HepG2 (cell line): ENCODE data around the gene IBTK. TPM values are rescaled to one million over a fixed set of nuclear protein-coding genes. Genes with fewer than 3 reads are reported as not detected.
A peak's percentile ranks its signal among the peaks of the same experiment; 100 is the strongest.

Experiments
- ATAC-seq: fragments of 200-7000 bp; cut with Tn5 transposase; 3 replicates; pipeline ENCODE4 v1.9.1; 2020; ENCODE audit warnings: mild to moderate bottlenecking, moderate library complexity
- BruUV-seq: library from RNA; stranded (reverse); fragments of 400-500 nt; replicated peaks from 2 replicates; lab custom pipeline; 2021; lab: Mats Ljungman, UMichigan
- CTCF ChIA-PET: fragments of 300-600 bp; formaldehyde crosslinking; extraction: SDS; loops from one replicate; lab custom pipeline; 2021; ENCODE audit warnings: low total read pairs, inconsistent platforms, low intra/inter-chr PET ratio; lab: Yijun Ruan, JAX
- POLR2A ChIA-PET: fragments of 350-600 bp; sonication (Branson Sonifier 250); formaldehyde crosslinking; loops from one replicate; lab custom pipeline; 2020; ENCODE audit warnings: antibody characterized with exemption, inconsistent platforms; lab: Yijun Ruan, JAX
- DNase-seq: peaks from one replicate; pipeline ENCODE4 v3.0.0-alpha.2; 2015; ENCODE audit warnings: low spot score
- FAIRE-seq: peaks from 3 replicates; lab custom pipeline; 2011; peaks lifted over from hg19 to GRCh38; lab: Jason Lieb, UNC
- H2AFZ ChIP-seq: one replicate; pipeline ENCODE4 v1.6.1; 2011; ENCODE audit warnings: low read length, inconsistent platforms
- H3K27ac ChIP-seq: fragments of 300-600 bp; 3 replicates; pipeline ENCODE4 v1.8.0; 2011; ENCODE audit warnings: mixed run types, mild to moderate bottlenecking, mixed read lengths, low read length, inconsistent platforms; ENCODE audit not compliant: insufficient read depth; ENCODE audit errors: extremely low read length
- H3K27me3 ChIP-seq, 2 experiments: fragments of 200-600 bp in 1 of 2; 2 replicates in 1 of 2; 3 replicates in 1 of 2; pipeline versions ENCODE4 v1.6.0 to v1.8.0; 2011; ENCODE audit warnings: low read length in 2 of 2, mild to moderate bottlenecking in 2 of 2, moderate library complexity in 2 of 2, inconsistent platforms in 1 of 2; ENCODE audit not compliant: insufficient read depth in 2 of 2, control insufficient read depth in 1 of 2
- H3K36me3 ChIP-seq, 2 experiments: fragments of 200-600 bp in 1 of 2; replicated peaks in 1 of 2; 2 replicates in 1 of 2; 3 replicates in 1 of 2; pipeline versions ENCODE4 v1.5.1 to v1.8.0; 2011; ENCODE audit warnings: low read length in 2 of 2, inconsistent platforms in 1 of 2; ENCODE audit not compliant: insufficient read depth in 2 of 2, control insufficient read depth in 1 of 2
- H3K4me1 ChIP-seq: 2 replicates; pipeline ENCODE4 v1.5.1; 2012; ENCODE audit warnings: low read length, inconsistent platforms; ENCODE audit not compliant: insufficient read depth
- H3K4me2 ChIP-seq: 2 replicates; pipeline ENCODE4 v1.6.0; 2011; ENCODE audit warnings: low read depth, low read length, inconsistent platforms
- H3K4me3 ChIP-seq, 3 experiments: fragments of 200-600 bp in 1 of 3; sonication (generic), shearing (Covaris generic) in 1 of 3; replicated peaks in 1 of 3; 2 replicates each; pipeline ENCODE4 v1.5.1; 2011 to 2016; ENCODE audit warnings: low read length in 3 of 3, inconsistent platforms in 2 of 3, low read depth in 2 of 3, mild to moderate bottlenecking in 2 of 3, control low read depth in 1 of 3, mixed read lengths in 1 of 3; ENCODE audit not compliant: insufficient read depth in 1 of 3
- H3K79me2 ChIP-seq: one replicate; pipeline ENCODE4 v1.6.1; 2011; ENCODE audit warnings: low read length, inconsistent platforms; ENCODE audit not compliant: insufficient read depth
- H3K9ac ChIP-seq: 2 replicates; pipeline ENCODE4 v1.6.0; 2011; ENCODE audit warnings: mild to moderate bottlenecking, low read depth, low read length, inconsistent platforms; ENCODE audit not compliant: insufficient read depth
- H3K9me3 ChIP-seq: 2 replicates; pipeline ENCODE4 v1.5.1; 2012; ENCODE audit warnings: mild to moderate bottlenecking, low read length
- H4K20me1 ChIP-seq: 2 replicates; pipeline ENCODE4 v1.6.0; 2011; ENCODE audit warnings: inconsistent platforms, mild to moderate bottlenecking, low read length, moderate library complexity; ENCODE audit not compliant: insufficient read depth
- ASH2L ChIP-seq: fragments of 300-600, 200-600 bp; sonication (generic); IDR thresholded peaks from 2 replicates; pipeline ENCODE4 v1.7.0; 2017; ENCODE audit warnings: low read depth, mild to moderate bottlenecking, moderate library complexity, mixed read lengths, low read length; ENCODE audit not compliant: insufficient read length
- FOSL2 ChIP-seq: sonication (generic); formaldehyde crosslinking; IDR thresholded peaks from 2 replicates; pipeline ENCODE4 v1.4.0; 2020; ENCODE audit warnings: missing genetic modification reagents
- FOXA1 ChIP-seq, 2 experiments: fragments of 450-650 bp in 1 of 2; sonication (generic) in 1 of 2; formaldehyde crosslinking in 1 of 2; IDR thresholded peaks; 2 replicates each; pipeline versions ENCODE4 v1.4.0 to v1.6.1; 2016 to 2020; ENCODE audit warnings: missing genetic modification reagents in 1 of 2
- SOX13 ChIP-seq, 3 experiments: fragments of 450-650 bp in 1 of 3; sonication (generic) in 1 of 3; formaldehyde crosslinking in 1 of 3; IDR thresholded peaks in 2 of 3; conservative IDR thresholded peaks in 1 of 3; 2 replicates each; pipeline versions ENCODE4 v1.5.0 to v1.6.1; 2016 to 2020; ENCODE audit warnings: antibody characterized with exemption in 1 of 3, mild to moderate bottlenecking in 1 of 3, missing compliant biosample characterization in 1 of 3, missing genetic modification reagents in 1 of 3, moderate library complexity in 1 of 3
- SOX5 ChIP-seq: IDR thresholded peaks from 2 replicates; pipeline ENCODE4 v1.6.1; 2016; ENCODE audit warnings: borderline replicate concordance
- ZNF550 ChIP-seq: sonication (generic); formaldehyde crosslinking; IDR thresholded peaks from 2 replicates; pipeline ENCODE4 v1.4.0; 2020; ENCODE audit warnings: mild to moderate bottlenecking, missing genetic modification reagents, borderline replicate concordance
- WGBS: methylation state at CpG from one replicate; pipeline ENCODE4 v1.1.6; 2017; ENCODE audit warnings: low lambda C conversion rate; 5-methylcytosine and 5-hydroxymethylcytosine counted together
- in situ Hi-C: cut with HindIII; loops from 2 replicates; pipeline ENCODE4 v1.10.0; 2017; ENCODE audit warnings: low pct_unique_long_range_greater_than_20kb; ENCODE audit not compliant: extremely low pct_ligation_motif_present
- intact Hi-C: fragments of 100-400 bp; cut with micrococcal nuclease; formaldehyde crosslinking; loops from one replicate; pipeline ENCODE4 v1.10.0; 2022; ENCODE audit not compliant: unreplicated experiment
- polyA plus RNA-seq, 8 experiments: library from polyadenylated mRNA; depleted of rRNA in 3 of 8; stranded (reverse) in 7 of 8; unstranded in 1 of 8; fragments of >200 nt; fragmentation: Illumina TruSeq in 4 of 8; extraction: Trizol in 4 of 8; gene quantifications; 2 replicates each; pipeline versions ENCODE4 v1.2.1 to v1.2.3, GENCODE V29; 2011 to 2016; ENCODE audit warnings: low read depth in 4 of 8, missing spikeins in 1 of 8, mixed read lengths in 1 of 8; ENCODE audit not compliant: insufficient read depth in 1 of 8
- total RNA-seq, 5 experiments: library from RNA; depleted of rRNA; stranded (reverse); fragments of >200 nt; fragmentation: Illumina TruSeq; extraction: Trizol; gene quantifications; 2 replicates each; pipeline ENCODE4 v1.2.3, GENCODE V29; 2016; ENCODE audit warnings: low read depth in 1 of 5
- TF ChIP-seq, protein P1 (sequence below), 2 experiments: sonication (generic) in 1 of 2; formaldehyde crosslinking in 1 of 2; IDR thresholded peaks; 2 replicates each; pipeline versions ENCODE4 v1.4.0 to v1.6.1; 2018 to 2020; ENCODE audit warnings: missing genetic modification reagents in 2 of 2, borderline replicate concordance in 1 of 2, low read depth in 1 of 2, mild to moderate bottlenecking in 1 of 2, missing biosample characterization in 1 of 2

IBTK gene
- total and polyA plus RNA-seq, 2 of the 13 experiments (the other 11 are each of a cell fraction or from before 2014, with no cell fraction given), result 23.8 to 60.0 TPM

DNA sequence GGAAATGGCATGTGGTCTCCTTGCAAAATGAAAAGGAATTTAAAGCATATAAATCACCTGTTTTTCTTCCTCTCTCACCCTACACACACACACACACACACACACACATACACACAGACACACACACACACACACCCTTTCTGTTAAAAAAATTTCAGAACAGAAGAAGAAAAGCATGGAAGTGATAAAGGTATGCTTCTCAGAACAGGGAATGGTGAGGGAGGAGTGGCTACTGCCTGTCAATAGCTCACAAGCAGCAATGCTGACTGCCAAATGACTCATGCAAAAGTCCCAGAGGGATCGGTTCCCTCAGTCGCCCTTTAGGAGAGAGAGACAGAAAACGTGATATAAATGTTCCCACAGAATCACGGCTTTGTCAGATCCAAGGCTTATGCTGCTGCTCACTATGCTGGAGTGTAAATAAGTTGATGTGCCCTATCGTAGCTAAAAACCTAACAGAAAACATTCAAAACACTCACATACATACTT, 102.6 kb downstream of the IBTK start:
- H3K9ac ChIP-seq, result no peak overlapping the region
- DNase-seq, result peak; percentile 56

DNA sequence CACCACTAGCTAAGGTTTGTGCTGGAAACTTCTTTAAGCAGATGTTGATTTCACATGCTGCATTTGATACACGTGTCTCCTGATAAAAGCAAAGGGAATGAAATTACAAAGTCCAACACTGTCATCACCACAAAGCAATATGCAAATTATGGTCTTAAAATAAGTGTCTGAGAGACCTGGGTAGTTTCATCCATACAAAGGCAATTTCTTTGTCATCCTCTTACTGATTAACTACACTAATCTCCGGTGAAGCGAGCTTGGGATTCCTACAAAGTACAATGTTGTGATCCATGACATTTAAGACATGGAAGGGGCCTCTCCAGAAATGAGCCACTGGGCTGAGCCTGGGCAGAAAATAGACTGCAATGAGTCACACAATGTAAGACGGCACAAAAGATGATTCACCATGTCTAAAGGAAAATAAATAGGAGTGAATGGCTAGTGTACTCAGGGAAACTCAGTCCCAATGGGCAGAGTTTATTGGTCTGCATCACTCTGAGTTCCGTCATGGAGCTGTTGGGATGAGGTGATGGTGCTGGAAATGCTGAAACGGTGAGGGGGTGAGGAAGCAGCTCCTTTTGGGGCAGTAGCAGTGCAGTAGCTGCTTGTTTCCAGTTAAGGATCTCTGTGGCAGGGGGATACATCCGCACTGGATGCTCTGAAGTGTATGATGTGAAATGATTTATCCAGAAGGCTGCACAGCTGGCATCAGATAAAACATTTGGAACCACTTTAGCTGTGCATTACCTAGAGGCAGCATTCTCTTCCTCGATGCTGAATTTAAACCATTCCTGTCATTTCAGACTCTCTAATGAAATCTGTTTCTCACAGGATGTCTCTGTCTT, 103.3 kb downstream of the IBTK start:
- ATAC-seq (peak; percentile 76), FAIRE-seq (peak; percentile 59), DNase-seq (peak; percentile 67)
- peak overlapping the region in 1 of 3 experiments; percentile 4; a peak in 1 of 6 replicates for H3K4me3 ChIP-seq
- no peaks in the 10 kb centered on the region; a peak in 1 of 5 replicates for H3K27me3 ChIP-seq
- in situ Hi-C loops, result no loop called here
- H3K4me2 ChIP-seq, result peak overlapping the region; percentile 46
- no peak overlapping the region for H3K9ac ChIP-seq
- peak overlapping the region; percentile 3 for H2AFZ ChIP-seq
- H3K9me3 ChIP-seq, result no peaks in the 10 kb centered on the region
- POLR2A ChIA-PET, result interaction anchor here (0.8 to 1.8 kb wide), 3 partner anchors 43 to 392 kb away, joined by 3 to 6 read pairs (median 4); partner anchors contain the start of gene TENT5A
- no peaks in the 10 kb centered on the region for H3K36me3 ChIP-seq
- H3K4me1 ChIP-seq, result peaks cover 23% of the 10 kb centered on the region
- CTCF ChIA-PET, result no interaction called here
- no TSS peak for BruUV-seq
- 28% methylated on average over 8 of the region's 8 CpGs for WGBS
- no peaks in the 10 kb centered on the region for H4K20me1 ChIP-seq
- H3K27ac ChIP-seq, result no peak overlapping the region
- intact Hi-C loops, result no loop called here
- TF ChIP-seq SOX5 (CRISPR knock-in tag) (peak; percentile 36; the same call in 1 of the 2 replicates), SOX13 (IDR thresholded peaks at IDR 0.05) (no peak), SOX13 (CRISPR knock-in tag; conservative IDR thresholded peaks at IDR 0.05 in 1 of 2, IDR thresholded peaks at IDR 0.05 in 1 of 2) (peak in 1 of 2 experiments; percentile 53; a peak in 1 of 4 replicates), FOSL2 (CRISPR knock-in tag) (peak; percentile 86), ASH2L (peak; percentile 21)
- TF ChIP-seq, protein P1, sequence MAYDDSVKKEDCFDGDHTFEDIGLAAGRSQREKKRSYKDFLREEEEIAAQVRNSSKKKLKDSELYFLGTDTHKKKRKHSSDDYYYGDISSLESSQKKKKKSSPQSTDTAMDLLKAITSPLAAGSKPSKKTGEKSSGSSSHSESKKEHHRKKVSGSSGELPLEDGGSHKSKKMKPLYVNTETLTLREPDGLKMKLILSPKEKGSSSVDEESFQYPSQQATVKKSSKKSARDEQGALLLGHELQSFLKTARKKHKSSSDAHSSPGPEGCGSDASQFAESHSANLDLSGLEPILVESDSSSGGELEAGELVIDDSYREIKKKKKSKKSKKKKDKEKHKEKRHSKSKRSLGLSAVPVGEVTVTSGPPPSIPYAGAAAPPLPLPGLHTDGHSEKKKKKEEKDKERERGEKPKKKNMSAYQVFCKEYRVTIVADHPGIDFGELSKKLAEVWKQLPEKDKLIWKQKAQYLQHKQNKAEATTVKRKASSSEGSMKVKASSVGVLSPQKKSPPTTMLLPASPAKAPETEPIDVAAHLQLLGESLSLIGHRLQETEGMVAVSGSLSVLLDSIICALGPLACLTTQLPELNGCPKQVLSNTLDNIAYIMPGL (CRISPR knock-in tag; IDR thresholded peaks at IDR 0.05; ENCODE audit: borderline replicate concordance in 1 of 2, low read depth in 1 of 2), result no peak
- TF ChIP-seq, all 625 proteins: peak for 4
- no peaks in the 10 kb centered on the region for H3K79me2 ChIP-seq

More for the DNA sequence above, 102.6 kb downstream of the IBTK start:
- intact Hi-C loops (no loop called here), in situ Hi-C loops (no loop called here)
- POLR2A ChIA-PET, result interaction anchor here (0.8 to 1.8 kb wide), 3 partner anchors 44 to 392 kb away, joined by 3 to 6 read pairs (median 4); partner anchors contain the start of gene TENT5A
- ATAC-seq (peak; percentile 80), FAIRE-seq (no peak)
- no peaks in the 10 kb centered on the region for H3K79me2 ChIP-seq
- peak overlapping the region; percentile 46 for H3K4me2 ChIP-seq
- peak overlapping the region in 1 of 3 experiments; percentile 13; a peak in 1 of 6 replicates for H3K4me3 ChIP-seq
- no peaks in the 10 kb centered on the region for H3K9me3 ChIP-seq
- TF ChIP-seq FOSL2 (CRISPR knock-in tag), result peak; percentile 87
- TF ChIP-seq ZNF550, result no peak
- no peak for TF ChIP-seq FOXA1 (IDR thresholded peaks at IDR 0.05)
- TF ChIP-seq FOXA1 (CRISPR knock-in tag; IDR thresholded peaks at IDR 0.05), result peak; percentile 24; the same call in 1 of the 2 replicates
- no peaks in the 10 kb centered on the region; a peak in 1 of 5 replicates for H3K27me3 ChIP-seq
- WGBS, result 16% methylated on average over 5 of the region's 5 CpGs
- no peaks in the 10 kb centered on the region for H3K36me3 ChIP-seq
- peak overlapping the region; percentile 86 for H2AFZ ChIP-seq
- H3K27ac ChIP-seq, result no peak overlapping the region
- CTCF ChIA-PET, result no interaction called here
- peaks cover 23% of the 10 kb centered on the region for H3K4me1 ChIP-seq
- no peaks in the 10 kb centered on the region for H4K20me1 ChIP-seq
- BruUV-seq, result no TSS peak
